GM21447 (cell line): ENCODE results near the gene MAPK13.
"Not testable (repeated sequence)": the region's sequence is repeated elsewhere in the genome, so short reads cannot be mapped to it uniquely, and the experiment has no call there.

Experiments used
- ATAC-seq: cut with Tn5 transposase; IDR thresholded peaks from one replicate; pipeline ENCODE4 v1.9.1; 2021; ENCODE audit not compliant: unreplicated experiment

MAPK13 gene

DNA sequence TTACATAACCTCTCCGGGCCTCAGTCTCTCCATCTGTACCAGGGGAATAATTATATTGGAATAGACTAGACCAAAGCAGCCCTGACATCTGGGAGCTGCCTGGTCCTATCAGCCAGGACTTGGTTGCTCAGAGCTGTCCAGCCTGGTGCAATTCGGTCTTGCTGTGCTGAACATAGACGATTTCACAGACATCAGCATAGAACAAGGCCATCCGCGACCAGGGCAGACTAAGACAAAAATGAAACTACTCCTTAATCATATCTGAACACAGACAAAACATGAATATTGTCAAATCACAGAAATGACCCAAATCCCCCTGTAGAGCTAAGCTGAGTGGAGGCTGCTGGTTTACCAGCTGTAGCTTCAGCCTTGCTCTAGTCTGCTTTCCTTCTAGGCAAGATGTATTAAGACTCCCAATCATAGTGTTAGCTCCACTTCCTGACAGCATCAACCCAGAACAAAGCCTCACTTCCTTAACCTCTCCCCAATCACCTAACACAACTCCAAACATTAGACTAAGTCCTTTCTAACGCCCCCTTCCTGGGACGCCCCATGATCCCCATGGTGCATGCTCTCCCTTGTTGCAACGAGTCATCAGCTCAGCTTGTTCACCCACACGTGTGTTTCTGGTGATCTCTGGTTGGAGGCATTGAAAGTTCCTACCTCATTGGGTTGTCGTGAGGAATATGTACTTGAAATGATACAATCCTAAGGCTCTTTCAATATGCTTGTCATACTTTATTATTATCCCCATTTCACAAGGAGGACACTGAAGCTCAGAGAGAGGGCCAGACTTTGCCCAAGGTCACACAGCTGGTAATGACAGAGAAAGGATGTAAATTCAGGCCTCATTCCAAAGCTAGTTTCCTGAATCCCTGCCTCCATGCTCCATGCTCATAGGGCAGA lies 3.5 kb upstream of the MAPK13 start:
- no peak for ATAC-seq

GRCh38 chr6:36127462-36128016 lies 2.8 kb upstream of the MAPK13 start:
- no peak for ATAC-seq

GRCh38 chr6:36128073-36128472 lies 2.2 kb upstream of the MAPK13 start:
- ATAC-seq: no peak

- no peak for ATAC-seq
Measured at GRCh38 chr6:36128793-36129192, 1.5 kb upstream of the MAPK13 start.

DNA sequence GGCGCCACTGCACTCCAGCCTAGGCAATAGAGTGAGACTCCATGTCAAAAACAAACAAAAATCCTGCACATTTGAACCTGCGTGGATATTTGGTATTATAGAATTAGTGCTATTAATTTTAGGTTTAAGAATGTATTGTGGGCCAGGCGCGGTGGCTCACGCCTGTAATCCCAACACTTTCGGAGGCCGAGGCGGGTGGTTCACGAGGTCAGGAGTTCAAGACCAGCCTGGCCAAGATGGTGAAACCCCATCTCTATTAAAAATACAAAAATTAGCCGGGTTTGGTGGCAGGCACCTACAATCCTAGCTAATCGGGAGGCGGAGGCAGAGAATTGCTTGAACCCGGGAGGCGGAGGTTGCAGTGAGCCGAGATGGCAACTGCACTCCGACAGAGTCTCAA lies 979 bp upstream of the MAPK13 start:
- ATAC-seq: not testable (repeated sequence)

DNA sequence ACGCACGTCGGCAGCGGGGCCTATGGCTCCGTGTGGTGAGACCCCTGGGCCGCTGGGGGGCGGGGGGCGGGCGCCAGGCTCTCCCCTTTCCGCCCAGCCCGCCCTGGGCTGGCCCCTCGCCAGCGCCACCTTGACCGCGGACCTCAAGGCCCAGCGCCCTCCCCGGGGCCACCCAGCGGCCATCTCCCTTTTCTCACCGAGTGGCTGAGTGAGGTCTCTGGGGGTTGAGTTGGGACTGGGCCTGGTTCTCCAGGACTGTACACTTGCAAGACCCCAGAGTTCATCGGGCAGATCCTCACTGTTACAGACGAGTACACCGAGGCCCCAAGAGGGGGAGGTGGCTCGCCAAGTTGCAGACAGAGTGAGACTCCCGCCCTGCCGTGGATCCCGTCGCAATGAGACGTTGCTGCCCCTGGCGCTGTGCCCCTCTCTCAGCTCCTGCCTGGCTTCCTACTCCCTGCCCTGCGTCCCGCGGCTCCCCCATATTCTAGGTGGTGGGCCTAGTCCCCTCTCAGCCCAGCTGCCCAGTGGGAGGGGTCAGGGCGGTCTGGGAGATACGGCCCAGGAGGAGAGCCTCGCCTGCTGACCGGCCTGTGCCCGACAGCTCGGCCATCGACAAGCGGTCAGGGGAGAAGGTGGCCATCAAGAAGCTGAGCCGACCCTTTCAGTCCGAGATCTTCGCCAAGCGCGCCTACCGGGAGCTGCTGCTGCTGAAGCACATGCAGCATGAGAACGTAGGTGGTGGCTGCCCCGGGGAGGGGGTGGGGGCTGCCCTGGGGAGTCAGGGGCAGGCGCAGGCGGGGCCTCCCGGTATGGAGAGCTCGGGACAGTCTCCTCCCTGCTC lies 576 bp downstream of the MAPK13 start:
- ATAC-seq: peak; percentile 33

- ATAC-seq: peak; percentile 89
Measured at GRCh38 chr6:36131511-36132245, 1.4 kb downstream of the MAPK13 start.

- ATAC-seq: no peak
Measured at GRCh38 chr6:36132246-36132895, 2.1 kb downstream of the MAPK13 start.

DNA sequence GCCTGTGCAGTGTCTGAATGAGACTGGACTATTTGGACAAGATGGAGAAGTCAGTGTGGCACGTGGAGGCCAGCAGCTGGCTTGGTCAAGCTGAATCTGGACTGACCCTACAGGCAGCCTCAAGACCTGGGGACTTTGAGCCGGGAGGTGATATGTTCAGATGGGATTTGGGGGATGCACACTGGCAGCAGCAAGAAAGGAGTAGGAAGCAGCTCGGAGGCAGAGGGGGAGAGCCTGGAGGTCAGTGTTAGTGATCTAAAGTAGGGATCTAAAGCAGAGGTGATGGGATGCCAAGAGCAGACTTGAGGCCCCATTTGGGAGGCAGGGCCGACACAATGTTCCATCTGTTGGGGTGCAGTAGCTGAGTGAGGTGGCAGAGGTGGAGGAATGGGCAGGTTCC lies 2.8 kb downstream of the MAPK13 start:
- no peak for ATAC-seq

DNA sequence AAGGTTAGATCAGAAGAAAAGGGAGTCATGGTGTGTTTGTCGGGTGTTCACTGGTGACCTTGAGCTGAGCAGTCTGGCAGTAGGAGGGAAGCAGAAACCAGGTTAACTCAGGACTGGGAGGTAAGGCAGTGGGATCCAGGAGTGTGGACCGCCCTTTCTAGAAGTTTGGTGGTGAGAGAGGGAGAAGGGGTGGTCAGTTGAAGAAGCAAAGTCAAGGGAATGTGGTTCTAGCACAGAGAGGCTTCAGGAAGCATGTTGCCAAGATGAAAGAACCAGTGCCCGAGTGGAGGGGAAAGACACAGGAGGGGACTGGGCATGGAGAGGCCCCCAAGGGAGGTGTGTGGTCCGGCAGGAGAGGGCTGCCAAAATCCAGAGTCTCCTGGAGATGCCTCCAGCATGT lies 3.6 kb downstream of the MAPK13 start:
- ATAC-seq: no peak

DNA sequence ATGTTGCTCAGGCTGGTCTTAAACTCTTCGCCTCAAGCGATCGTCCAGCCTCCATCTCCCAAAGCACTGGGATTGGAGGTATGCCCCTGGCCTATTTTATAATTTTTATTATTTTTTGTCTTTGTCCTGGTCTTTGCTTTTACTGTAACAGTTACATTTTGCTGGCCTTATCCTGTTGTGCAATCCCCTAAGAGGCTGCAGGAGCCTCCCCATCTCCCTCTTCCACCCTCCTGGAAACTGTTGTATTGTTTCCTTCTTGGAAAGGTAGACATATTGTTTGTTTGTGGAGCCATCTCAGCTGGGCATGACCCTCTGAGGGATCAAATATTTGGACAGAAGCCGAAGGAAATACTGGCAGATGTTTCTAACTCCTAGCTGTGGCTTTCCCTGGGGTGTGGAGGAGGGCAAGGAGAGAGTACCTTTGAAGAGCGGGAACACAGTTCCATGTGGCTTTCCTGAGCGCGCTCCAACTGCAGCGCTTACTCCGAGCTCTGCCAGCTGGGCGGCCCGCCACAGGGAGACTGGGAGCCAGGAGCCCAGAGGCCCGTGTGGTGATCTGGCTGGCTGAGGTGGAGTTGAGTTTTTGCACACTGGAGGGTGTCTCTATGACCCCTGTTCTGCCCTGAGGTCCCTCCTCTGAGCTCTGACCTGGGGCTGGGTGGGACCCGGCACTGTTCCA lies 4.9 kb downstream of the MAPK13 start:
- no peak for ATAC-seq

DNA sequence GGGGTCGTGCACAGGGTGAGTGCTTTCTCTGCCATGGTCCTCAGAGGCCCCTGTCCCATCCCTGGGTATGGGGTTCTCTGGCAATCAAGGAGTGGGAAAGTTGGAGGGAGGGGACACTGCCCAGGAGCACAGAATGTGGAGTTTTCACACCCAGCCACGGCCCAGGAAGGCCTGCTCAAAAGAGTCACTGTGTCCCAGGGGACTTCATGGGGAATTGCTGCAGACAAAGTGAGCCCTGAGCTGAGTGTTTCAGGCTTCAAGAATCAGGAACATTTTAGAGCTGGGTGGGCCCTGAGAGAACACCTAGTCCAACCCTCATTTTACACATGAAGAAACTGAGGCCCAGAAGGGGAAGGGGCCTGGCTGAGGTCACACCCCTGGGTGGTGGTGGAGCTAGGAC lies 5.7 kb downstream of the MAPK13 start:
- no peak for ATAC-seq

DNA sequence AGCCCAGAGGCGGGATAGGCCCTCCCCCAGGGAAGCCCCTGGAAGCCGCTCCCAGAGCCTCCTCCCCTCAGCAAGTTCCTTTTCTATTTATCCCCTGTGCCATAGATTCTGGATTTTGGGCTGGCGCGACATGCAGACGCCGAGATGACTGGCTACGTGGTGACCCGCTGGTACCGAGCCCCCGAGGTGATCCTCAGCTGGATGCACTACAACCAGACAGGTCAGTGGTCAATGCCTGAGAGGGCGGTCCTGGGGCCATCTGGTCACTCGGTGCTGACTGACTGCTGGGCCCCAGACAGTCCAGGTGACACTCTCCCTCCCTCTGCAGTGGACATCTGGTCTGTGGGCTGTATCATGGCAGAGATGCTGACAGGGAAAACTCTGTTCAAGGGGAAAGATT lies 6.2 kb downstream of the MAPK13 start:
- ATAC-seq: no peak

GRCh38 chr6:36138667-36139066 lies 8.4 kb downstream of the MAPK13 start:
- ATAC-seq: no peak

DNA sequence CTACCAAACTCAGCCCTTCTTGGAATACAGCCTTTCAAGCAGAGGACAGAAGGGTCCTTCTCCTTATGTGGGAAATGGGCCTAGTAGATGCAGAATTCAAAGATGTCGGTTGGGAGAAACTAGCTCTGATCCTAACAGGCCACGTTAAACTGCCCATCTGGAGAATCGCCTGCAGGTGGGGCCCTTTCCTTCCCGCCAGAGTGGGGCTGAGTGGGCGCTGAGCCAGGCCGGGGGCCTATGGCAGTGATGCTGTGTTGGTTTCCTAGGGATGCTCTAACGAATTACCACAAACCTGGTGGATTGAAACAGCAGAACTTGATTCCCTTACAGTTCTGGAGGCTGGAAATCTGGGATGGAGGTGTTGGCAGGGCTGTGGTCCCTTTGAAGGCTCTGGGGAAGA lies 9.1 kb downstream of the MAPK13 start:
- ATAC-seq: no peak

- ATAC-seq: no peak
Measured at GRCh38 chr6:36139991-36140710, 9.8 kb downstream of the MAPK13 start.

GRCh38 chr6:36141091-36141490 lies 10.8 kb downstream of the MAPK13 start:
- ATAC-seq: no peak

GRCh38 chr6:36141961-36142360 lies 11.6 kb downstream of the MAPK13 start:
- no peak for ATAC-seq
